ENCODE measurements around the gene C6orf163. TPM values are rescaled to one million over a fixed set of nuclear protein-coding genes. Genes with fewer than 3 reads are reported as not detected.

The C6orf163 gene
- total RNA-seq, 4 donors from 2014 or later: 1.9 to 10.1 (median 3.0) TPM

DNA sequence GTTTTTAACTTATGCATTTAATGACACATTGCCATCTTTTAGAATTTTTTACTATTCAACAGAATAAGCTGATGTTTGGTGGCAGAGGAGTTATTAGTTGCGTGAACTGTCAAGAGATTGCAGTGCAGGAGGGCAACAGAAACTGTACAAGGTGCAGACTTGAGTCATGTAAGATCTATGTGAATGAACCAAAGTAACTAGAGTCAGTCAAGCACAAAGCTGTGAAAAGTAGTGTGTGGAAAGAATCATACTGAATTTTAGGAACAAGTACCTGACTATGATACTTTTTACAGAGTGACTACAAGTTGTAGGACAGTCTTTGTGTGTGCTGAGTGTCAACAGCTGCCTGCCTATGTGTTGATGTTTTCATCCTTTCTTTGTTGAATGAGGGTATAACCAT lies 2.7 kb upstream of the C6orf163 start:
- WGBS: 97% methylated on average over 1 of the region's 1 CpG
- Histone ChIP-seq H3K36me3 (no peaks in the 10 kb centered on the region), H3K27me3 (no peaks in the 10 kb centered on the region), H3K4me1 (no peaks in the 10 kb centered on the region), H3K27ac (no peak overlapping the region), H3K4me3 (no peak overlapping the region), H3K9me3 (no peaks in the 10 kb centered on the region)
- no peak for TF ChIP-seq POLR2A (IDR thresholded peaks at IDR 0.05)
- no peak for TF ChIP-seq POLR2AphosphoS5 (IDR thresholded peaks at IDR 0.05)
- TF ChIP-seq EP300 (IDR thresholded peaks at IDR 0.05): no peak
- TF ChIP-seq, protein P1, sequence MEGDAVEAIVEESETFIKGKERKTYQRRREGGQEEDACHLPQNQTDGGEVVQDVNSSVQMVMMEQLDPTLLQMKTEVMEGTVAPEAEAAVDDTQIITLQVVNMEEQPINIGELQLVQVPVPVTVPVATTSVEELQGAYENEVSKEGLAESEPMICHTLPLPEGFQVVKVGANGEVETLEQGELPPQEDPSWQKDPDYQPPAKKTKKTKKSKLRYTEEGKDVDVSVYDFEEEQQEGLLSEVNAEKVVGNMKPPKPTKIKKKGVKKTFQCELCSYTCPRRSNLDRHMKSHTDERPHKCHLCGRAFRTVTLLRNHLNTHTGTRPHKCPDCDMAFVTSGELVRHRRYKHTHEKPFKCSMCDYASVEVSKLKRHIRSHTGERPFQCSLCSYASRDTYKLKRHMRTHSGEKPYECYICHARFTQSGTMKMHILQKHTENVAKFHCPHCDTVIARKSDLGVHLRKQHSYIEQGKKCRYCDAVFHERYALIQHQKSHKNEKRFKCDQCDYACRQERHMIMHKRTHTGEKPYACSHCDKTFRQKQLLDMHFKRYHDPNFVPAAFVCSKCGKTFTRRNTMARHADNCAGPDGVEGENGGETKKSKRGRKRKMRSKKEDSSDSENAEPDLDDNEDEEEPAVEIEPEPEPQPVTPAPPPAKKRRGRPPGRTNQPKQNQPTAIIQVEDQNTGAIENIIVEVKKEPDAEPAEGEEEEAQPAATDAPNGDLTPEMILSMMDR (IDR thresholded peaks at IDR 0.05): no peak
- DNase-seq (ENCODE audit: low spot score in 2 of 2): no peak

DNA sequence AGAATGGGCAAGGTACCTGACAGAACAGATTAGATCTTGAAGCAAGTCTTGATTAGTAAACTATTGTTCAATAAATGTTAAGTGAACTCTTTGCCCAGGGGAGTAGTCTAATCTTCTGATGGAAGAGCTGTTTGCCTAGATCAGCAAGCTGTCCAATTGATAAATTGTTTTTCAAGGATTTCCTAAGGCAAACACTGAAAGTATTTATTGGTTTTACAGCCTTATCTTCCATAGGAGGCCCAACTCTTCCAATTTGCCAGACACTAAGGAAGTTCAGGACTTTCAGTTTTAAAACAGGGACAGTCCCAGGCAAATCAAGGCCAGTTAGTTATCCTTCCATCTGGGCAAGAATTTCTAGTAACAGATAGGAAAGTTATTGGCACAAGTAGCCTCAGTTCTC lies 1.8 kb upstream of the C6orf163 start:
- TF ChIP-seq POLR2A (IDR thresholded peaks at IDR 0.05) (no peak), POLR2AphosphoS5 (IDR thresholded peaks at IDR 0.05) (no peak)
- Histone ChIP-seq H3K4me3 (no peak overlapping the region), H3K27me3 (no peaks in the 10 kb centered on the region), H3K9me3 (no peaks in the 10 kb centered on the region), H3K4me1 (no peaks in the 10 kb centered on the region), H3K36me3 (no peaks in the 10 kb centered on the region), H3K27ac (no peak overlapping the region)
- DNase-seq (ENCODE audit: low spot score in 2 of 2): no peak

GRCh38 chr6:87346700-87347099 lies 2.1 kb downstream of the C6orf163 start:
- WGBS: 93% methylated on average over 3 of the region's 3 CpGs
- Histone ChIP-seq H3K27me3 (no peaks in the 10 kb centered on the region), H3K9me3 (no peaks in the 10 kb centered on the region), H3K4me1 (no peaks in the 10 kb centered on the region), H3K36me3 (no peaks in the 10 kb centered on the region), H3K4me3 (no peak overlapping the region), H3K27ac (no peak overlapping the region)
- DNase-seq (ENCODE audit: low spot score in 2 of 2): no peak
- TF ChIP-seq, protein P1 (IDR thresholded peaks at IDR 0.05): no peak
- TF ChIP-seq POLR2AphosphoS5 (IDR thresholded peaks at IDR 0.05) (no peak), POLR2A (IDR thresholded peaks at IDR 0.05) (no peak), EP300 (IDR thresholded peaks at IDR 0.05) (no peak)

- H3K27me3 ChIP-seq: no peaks in the 10 kb centered on the region
- TF ChIP-seq POLR2AphosphoS5 (IDR thresholded peaks at IDR 0.05): no peak
- TF ChIP-seq, protein P1 (IDR thresholded peaks at IDR 0.05): no peak
- no peak for TF ChIP-seq POLR2A (IDR thresholded peaks at IDR 0.05)
- TF ChIP-seq EP300 (IDR thresholded peaks at IDR 0.05): no peak
- no peaks in the 10 kb centered on the region for H3K36me3 ChIP-seq
- 95% methylated on average over 2 of the region's 2 CpGs for WGBS
- H3K27ac ChIP-seq: no peak overlapping the region
- H3K4me3 ChIP-seq: no peak overlapping the region
- no peaks in the 10 kb centered on the region for H3K4me1 ChIP-seq
- DNase-seq (ENCODE audit: low spot score in 2 of 2): no peak
- no peaks in the 10 kb centered on the region for H3K9me3 ChIP-seq
Measured at GRCh38 chr6:87349896-87350295, 5.3 kb downstream of the C6orf163 start.

- TF ChIP-seq EP300 (IDR thresholded peaks at IDR 0.05) (no peak), POLR2A (IDR thresholded peaks at IDR 0.05) (no peak), POLR2AphosphoS5 (IDR thresholded peaks at IDR 0.05) (no peak)
- TF ChIP-seq, protein P1 (IDR thresholded peaks at IDR 0.05): no peak
- H3K4me3 ChIP-seq: no peak overlapping the region
- DNase-seq (ENCODE audit: low spot score in 2 of 2): no peak
- H3K9me3 ChIP-seq: no peaks in the 10 kb centered on the region
- no peak overlapping the region for H3K27ac ChIP-seq
- no peaks in the 10 kb centered on the region for H3K36me3 ChIP-seq
- H3K4me1 ChIP-seq: no peaks in the 10 kb centered on the region
- no peaks in the 10 kb centered on the region for H3K27me3 ChIP-seq
Measured at GRCh38 chr6:87350516-87350915, 5.9 kb downstream of the C6orf163 start.

DNA sequence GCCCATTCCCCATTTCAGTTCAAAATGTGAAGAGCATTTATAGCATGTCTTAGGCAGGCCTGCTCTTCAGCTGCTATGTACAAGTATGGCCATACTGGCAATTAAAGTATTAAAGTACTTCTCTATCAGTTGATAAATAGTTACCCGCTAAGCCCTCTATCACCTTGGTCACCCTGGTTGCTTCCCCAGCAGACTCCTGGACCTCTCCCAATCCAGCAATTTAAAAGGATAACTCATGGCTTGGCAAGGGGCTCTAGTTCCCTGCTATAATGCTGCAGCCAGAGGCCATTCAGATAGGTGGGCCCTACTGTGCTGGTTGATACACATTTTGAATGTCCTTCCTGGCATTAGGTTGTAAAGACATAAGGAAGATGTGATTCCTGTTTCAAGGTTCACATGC lies 7.0 kb downstream of the C6orf163 start:
- Histone ChIP-seq H3K27me3 (no peaks in the 10 kb centered on the region), H3K27ac (no peak overlapping the region), H3K9me3 (no peaks in the 10 kb centered on the region), H3K4me1 (no peaks in the 10 kb centered on the region), H3K36me3 (no peaks in the 10 kb centered on the region), H3K4me3 (no peak overlapping the region)
- WGBS: 100% methylated on average over 1 of the region's 1 CpG
- no peak for DNase-seq (ENCODE audit: low spot score in 2 of 2)
- TF ChIP-seq, protein P1 (IDR thresholded peaks at IDR 0.05): no peak
- TF ChIP-seq POLR2A (IDR thresholded peaks at IDR 0.05): no peak
